Stimulated activated CD8-positive, alpha-beta memory T cell treated with anti-CD3 and anti-CD28 coated beads, Interleukin-4, amount 100 ng/mL, for 48 hours (primary cell): Measurements from ENCODE around the gene COMT.
"Not testable (repeated sequence)": the region's sequence is repeated elsewhere in the genome, so short reads cannot be mapped to it uniquely, and the experiment has no call there.

Source experiments
- DNase-seq: peaks from one replicate; pipeline ENCODE4 v3.0.0-alpha.2; 2020

The COMT gene

DNA sequence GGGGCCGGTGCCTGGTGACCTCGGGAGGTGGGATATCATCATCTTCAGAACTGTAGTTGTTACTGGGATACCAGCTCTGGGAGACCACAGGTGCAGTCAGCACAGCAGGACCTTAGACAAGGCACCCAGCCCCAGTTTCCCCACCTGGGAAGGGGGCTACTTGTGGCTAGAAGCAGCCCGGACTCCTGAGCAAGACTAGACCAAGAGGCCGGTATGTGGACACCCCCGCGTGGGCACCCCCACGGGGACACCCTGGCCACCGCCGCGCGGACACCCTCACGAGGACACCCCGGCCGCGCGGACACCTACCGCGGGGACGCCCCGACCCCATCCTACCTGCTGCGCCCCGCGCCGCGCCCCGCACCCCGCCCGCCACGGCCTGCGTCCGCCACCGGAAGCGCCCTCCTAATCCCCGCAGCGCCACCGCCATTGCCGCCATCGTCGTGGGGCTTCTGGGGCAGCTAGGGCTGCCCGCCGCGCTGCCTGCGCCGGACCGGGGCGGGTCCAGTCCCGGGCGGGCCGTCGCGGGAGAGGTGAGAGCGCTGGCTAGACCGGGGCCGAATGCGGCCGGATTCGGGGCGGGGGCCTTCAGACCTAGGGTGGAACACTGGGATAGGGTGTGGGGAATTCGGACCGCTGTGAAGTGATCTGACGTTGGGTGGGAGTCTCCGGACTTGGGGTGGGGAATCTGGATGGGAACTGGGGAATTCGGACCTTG, at the start of gene COMT, which contains the start of gene TXNRD2:
Gene COMT (plus strand): TSS at position 408 of the 718 bp plus-strand sequence. CDS start 20,755 bp downstream, outside the sequence.
Gene TXNRD2 (minus strand): TSS at position 454 of the 718 bp plus-strand sequence. CDS start 15 bp downstream, at position 439.
- DNase-seq, result peak; percentile 82

DNA sequence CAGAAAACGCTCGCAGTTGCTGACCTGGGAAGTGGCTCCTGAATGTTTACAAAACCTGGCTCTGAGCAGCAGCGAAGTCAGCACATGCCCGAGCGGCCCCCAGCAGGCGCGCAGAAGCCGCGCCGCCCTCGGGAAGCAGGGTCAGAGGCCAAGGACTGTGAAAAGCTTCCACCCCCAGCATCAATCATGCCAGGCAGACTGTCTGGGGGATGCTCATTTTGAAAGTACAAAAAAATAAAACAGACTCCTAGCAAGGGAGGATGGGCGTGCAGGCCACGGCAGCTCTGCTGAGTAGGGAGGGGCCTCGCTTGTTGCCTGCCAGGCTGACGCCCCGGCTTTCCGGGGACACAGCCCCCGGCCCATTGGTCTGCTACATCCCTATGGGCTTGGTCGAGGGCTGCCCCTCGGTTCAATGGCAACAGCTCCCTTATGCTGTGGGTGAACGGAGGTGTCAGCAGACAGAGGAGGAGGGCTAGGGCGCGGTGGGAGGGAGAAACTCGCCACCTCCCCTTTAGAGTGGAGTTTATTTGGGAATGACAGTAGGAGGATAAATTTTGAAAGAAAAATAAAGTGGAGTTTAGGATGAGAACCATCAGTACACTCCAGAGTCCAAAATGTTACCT, 49.2 kb upstream of the COMT start:
- peak; percentile 74 for DNase-seq

DNA sequence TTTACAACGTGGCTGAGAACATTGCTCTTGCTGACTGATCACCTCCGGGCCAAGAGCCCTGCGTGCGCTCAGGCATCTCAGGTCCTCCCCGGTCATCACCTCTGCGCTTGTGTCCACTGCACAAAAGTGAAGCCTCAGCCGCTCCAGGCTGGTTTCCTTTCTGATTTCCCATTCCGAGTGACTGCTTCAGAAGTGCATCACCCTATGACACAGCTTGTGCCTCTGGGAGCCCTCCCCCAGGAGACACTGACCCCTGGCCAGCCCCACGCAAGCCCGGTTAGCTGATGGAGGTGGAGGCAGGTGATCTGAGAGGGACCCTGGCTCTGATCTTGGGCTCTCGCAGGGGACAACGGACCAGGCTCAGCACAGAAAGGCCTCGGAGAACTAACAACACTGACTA, 48.6 kb upstream of the COMT start:
- DNase-seq, result no peak

DNA sequence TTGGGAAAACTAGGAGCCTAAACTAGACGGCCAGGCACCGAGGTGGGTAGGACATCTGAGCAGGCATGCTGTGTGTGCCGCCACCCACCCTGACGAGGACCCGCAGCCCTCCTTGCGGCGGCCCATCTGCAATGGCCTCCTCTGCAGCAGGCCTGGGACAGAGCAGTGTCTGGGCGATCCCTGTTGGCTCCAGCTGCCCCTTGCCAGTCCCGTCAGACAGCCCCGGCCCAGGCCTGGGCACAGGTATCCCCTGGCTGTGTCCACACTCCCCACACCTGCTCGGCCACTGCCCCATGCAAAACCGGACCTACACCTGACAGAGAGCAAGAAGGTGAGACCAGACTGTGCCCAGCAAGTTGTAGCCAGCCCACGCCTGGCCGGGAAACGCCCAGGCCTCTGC, 48.2 kb upstream of the COMT start:
- no peak for DNase-seq

DNA sequence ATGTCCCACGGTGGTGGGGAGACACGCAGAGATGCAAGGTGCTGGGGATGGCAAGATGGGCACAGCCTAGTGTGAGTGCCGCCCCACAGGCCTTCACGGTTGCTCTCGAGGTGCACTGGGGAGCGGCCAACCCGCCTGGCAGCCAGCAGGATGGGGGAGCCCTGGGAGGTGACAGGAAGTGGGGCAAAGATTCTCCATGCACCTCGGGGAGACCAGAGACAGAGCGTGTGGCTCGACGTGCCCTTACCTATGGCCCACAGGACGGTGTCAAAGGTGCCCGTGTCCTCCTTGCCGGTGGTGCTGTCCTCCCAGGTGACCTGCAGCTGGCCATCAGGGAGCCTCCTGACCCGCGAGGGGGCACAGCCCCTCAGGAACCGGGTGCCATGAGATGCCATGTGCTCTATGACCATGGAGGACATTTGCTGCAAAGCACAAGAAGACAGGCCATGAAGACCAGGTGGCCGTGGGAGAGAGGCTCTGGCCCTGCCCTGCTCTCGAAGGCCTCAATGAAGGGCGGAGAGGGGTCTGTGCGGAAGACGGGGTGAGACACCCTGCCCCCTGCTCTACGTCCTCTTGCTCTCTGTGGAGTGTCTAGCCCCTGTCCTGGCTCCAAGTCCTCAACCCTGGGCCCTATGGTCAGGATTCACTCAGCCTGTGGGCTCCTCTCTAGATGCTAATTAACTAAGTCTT, 46.3 kb upstream of the COMT start:
- DNase-seq, result no peak

DNA sequence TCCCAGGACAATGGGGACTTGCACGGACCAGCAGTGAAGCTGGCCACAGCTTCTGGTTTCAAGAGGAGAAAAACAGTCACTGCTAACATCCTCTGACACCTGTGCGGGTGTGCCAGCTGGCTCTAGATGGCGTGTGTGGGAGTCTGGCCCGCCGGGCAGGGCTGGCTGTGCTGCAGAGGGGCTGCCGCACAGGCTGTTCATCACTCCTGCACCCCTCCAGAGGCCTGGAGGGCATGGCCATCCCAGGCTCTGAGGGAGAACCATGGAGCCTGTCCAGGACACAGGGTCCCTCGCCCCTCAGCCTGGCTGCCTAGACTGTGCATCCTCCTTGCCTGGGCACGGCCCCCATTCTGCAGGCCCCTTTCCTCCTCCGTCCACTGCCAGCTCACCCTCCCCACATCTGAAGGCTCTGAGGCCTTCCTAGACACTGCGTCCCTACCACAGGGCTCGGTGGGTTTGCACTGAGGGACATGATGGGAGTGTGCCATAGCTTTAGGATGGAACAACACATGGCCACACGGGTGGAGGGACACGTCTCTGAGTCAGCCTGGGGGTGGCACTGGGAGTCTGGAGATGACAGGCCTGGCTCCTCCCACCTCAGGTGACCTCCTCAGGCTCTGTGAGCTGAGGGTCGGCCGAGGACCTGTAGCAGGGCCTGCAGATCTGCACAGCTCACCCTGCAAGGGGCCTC, 44.8 kb upstream of the COMT start:
- DNase-seq, result no peak

DNA sequence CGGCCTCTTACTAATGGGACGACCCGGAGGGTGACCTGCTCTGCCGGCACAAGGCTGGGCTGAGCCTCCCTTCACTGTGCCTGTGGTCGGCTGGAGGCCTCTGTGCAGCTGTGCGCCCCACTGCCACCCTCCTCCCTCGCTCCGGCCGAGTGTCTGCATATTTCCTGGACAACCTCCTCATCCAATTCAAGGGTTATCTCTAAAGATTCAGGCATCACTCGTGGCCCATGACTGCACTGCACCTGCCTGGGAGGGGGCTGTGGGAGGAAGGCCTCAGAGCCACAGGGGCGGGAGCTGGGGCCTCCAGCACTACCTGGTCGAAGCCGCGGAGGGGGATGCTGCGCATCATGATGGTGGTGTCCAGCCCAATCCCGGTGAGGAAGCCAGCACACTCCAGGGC, 43.8 kb upstream of the COMT start:
- no peak for DNase-seq

DNA sequence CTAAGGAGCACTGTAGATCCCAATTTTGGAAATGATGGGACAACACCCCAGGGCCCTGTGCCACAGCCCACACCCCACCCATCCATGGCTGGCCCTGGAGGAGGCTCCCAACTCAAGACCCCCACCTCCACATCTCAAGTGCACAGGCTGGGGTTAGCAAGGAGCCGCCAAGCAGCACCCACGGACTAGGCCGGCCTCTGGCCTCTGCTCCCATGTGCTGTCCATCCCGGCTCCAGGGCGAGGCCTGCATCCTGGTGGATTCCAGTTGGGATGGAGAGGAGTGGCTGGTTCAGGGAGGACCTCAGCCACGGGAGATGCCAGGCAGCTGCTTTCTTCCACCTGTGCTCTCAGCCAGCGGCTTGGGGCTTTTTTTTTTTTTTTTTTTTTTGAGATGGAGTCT, 43.4 kb upstream of the COMT start:
- DNase-seq, result no peak

DNA sequence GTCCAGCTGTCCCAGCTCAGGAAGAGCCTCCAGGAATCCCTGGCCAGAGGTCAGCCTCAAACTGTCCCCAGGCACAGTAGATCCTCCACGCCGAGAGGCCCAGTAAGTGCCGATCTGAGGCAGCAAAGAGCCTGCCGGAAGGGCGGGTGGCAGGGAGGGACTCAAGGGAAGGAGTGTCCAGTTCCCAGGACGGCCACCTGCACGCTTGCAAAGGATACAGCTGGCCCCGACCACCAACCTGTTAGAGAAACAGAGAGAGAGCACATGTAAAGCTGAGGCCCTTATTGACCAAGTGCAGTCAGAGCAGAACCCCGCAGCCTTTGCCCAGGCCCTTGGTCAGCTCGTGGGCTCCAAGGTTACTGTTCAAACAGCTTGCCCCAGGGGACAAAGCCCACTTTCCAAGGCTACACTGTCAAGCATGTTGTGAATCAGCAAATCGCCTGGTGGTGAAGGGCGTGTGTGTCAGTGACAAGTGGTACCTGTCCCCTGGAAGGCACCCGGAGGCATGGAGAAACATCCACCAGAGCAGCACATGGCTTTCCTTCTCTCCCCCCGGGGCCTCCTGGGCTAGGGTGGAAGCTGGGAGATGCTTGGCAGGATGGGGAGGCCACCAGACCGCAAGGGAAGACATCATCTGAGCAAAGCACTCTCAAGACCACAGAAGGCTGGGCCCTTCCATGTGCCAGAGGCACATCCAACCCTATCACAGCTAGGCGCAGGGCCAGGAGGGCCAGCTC, 42.6 kb upstream of the COMT start:
- no peak for DNase-seq

DNA sequence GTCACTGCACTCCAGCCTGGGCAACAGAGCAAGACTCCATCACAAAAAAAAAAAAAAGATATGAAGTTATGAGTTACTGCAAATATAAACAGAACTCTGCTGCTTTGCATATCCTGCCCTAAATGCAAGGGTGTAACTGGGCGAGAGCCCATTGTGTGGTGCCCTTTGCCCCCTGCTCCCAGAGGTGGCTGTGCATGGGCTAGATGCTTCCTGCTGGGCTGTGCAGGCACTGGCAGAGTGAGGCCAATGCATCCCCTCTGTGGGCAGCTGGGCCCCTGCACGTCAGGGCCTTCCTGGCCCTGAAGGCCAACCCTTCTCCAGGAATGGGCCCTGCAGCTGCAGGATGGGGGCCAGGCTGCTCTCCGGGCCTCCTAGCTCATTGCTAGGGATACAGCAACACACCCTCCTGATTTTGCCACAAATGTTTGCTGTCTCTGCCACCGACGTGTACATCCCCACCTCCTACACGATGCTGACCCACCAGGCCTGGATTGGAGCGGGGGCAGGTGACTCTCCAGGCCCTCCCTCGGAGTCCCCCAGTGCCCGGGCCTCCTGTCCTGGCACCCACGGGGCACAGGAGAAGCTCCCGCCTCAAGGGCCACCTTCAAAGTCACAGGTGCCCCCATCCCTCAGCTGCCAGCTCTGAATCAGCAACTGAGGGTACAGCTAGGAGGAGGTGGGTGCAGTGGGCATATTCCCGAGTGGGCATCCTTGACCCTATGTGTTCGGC, 40.7 kb upstream of the COMT start:
- DNase-seq, result no peak

DNA sequence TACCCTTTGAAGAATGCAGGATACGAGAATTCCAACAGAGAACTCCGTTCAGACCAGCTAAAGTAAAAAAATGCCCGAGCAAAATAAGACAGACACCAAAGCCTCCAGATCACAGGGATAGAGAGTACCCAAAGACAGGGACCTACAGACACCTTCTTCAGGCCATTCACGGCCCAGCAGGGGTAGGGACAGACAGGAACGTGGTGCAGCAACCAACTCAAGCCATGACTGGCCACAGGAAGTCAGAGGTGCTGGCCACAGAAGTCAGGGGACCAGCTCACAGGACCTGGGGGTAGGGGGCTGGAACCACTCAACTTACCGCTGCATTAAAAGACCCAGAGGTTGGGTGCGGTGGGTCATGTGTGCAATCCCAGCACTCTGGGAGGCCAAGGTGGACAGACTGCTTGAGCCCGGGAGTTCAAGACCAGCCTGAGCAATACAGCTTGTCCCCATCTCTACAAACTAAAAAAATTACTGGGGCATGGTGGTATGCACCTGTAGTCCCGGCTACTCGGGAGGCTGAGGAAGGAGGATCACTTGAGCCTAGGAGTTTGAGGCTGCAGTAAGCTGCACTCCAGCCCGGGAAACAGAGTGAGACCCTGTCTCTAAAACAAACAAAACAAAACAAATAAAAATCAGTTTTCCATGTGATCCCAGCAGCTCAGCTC, 39.9 kb upstream of the COMT start:
- no peak for DNase-seq

DNA sequence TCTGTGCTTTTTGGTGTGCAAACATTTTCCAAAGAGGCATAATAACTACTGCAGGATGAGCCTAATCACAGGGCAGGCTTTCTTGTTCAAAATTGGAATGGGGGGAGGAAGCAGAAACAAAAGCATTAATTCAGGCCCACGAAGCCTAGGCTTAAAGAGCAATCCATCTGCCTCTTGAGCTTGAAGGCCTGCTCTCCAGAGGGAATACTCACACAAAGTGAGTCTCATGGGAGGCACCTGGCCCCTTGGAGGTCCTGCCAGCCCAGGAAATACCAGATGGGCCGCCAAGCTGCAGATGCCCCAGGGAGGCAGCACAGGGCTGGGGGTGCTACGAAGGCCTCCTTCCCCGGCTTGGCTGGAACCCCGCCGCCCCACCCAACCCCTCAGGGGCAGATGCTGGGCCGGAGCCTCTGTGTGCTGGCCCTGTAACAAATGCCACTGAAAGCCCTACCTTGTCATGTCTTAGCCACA, 39.3 kb upstream of the COMT start:
- DNase-seq, result no peak

DNA sequence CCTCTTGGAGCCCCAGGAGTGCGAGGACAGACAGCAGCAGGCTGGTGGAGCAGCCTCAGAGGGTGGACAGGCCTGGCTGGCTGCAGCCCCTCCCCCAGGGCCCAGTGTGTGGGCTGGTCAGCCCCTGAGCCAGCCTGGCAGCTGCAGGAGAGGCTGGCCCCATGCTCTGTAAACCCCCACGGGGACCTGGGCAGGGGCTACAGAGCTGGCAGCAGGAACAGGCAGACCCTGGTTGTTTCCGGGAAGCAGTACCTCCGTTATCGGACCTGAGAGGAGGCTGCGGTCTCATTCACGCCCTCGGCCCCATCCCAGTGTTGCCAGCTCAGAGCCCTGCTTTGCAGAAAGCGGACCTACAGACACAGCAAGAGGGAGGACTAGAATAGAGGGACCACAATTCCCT, 38.5 kb upstream of the COMT start:
- no peak for DNase-seq

DNA sequence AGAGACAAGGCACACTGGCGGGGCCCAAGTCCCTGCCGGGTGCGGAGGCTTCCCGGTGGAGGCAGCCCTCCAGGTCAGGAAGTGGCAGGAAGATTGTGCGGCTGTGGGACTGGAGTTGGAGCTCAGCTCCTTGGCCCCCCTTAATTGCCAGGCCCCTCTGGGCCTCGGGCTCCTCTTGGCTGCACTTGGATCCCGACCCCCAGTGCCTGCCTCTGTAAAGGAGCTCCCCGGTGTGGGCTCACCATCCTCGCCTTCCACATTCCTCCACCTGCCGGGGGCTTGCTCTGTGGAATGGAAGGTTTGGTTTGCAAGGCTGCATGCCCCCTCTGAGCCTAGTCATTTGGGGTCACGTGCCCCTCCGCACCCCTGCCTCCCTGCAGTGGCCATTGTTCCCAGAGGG, 38.1 kb upstream of the COMT start:
- no peak for DNase-seq

DNA sequence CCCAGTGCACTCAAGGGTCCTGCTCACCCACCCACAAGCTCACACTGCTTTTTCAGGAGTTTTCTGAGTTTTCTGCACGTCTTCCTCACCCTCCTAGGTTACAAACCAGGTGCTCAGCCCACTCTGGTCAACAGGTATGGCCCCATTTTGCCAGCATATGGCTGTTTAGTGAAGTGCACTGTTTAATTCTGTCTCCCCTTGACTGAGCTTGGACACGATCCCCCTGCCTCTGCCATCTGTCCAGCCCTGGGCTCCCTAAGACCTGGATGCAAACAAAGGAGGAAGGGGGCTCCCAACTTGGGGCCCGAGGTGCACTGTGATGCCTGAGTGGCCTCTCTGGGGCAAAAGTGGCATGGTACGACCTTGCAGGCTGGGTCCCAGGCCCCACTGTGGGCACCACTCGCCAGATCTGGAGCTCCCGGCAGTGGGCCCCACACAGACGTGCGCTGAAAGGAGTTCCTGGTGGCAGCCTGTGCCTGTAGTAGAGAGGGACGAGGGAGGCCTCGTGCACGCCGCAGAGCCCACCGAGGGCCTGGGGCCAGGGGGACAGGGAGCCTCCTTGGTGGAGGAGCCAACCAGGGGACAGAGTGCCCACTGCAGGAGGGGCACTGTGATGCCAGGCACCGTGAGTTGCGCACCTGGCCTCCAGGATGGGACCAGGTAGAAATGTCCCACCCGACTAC, 37.3 kb upstream of the COMT start:
- no peak for DNase-seq

DNA sequence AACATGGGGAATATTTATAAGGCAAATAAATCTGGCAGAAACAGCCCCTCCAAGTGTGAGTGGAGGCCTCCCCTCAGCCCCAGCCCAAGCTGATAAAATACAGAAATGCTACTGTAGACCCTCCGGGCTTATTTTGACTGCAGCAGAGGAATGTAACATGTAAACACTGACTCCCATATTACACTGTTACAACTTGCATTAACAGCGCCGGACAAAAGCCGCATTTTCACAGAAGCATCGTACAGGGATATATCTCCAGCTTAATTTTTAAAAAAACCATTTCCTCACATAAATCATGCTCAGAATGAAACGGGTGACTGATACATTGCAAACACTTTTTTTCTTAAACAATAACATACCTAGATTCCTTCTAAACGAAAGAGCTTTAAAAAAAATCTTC, 36.6 kb upstream of the COMT start:
- no peak for DNase-seq

DNA sequence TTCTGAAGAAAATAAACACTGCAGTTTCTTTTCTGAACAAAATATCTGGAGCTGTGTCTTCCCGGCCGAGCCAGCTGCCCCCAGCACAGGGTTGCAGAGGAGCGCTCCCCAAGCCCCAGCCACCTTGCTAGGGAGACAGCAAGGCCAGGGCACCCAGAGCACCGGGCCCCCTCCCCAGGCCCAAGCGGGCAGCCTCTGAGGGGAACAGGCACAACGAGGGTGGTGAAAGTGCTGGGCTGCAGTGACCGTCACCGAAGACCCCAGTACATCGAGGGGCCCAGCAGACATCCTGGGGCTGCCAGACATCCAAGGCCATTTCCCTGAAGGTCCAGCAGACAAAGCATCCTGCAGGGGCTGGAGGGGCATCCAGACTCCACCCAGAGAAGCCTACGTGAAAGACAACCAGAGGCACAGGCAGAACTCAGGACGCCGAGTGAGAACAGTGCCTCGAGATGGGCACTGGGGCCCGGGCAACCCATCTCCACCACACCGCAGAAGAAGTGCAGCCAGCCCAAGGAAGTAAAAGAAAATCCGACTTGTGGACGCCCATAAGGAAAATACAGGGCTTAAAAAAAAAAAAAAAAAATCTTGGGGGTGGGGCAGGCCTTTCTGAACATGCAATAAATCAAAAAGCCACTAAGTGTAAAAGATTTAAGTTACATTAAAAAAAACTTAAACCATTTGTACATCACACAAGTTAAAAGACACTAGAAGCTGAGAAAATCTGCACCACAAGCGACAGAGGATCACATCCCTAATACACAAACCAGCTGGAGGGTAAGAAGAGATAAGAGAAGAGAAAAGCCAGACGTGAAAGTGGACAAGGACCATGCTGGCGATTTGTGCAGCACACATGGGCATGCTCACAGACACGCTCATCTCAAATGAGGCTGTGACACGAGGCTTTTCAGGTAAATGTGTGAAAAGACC, 36.0 kb upstream of the COMT start:
- DNase-seq, result no peak

DNA sequence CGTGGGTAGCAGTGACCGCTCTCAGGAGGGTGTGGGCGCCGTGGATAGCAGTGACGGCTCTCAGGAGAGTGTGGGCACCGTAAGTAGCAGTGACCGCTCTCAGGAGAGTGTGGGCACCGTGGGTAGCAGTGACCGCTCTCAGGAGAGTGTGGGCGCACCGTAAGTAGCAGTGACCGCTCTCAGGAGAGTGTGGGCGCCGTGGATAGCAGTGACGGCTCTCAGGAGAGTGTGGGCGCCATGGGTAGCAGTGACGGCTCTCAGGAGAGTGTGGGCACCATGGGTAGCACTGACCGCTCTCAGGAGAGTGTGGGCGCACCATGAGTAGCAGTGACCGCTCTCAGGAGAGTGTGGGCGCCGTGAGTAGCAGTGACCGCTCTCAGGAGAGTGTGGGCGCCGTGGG, 34.7 kb upstream of the COMT start:
- not testable (repeated sequence) for DNase-seq

DNA sequence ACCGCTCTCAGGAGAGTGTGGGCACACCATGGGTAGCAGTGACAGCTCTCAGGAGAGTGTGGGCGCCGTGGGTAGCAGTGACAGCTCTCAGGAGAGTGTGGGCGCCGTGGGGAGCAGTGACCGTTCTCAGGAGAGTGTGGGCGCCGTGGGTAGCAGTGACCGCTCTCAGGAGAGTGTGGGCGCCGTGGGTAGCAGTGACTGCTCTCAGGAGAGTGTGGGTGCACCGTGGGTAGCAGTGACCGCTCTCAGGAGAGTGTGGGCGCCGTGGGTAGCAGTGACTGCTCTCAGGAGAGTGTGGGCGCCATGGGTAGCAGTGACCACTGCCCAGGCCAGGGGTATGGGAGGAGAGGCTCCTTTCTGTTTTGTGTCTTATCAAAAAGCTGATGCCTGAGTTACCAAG, 33.7 kb upstream of the COMT start:
- not testable (repeated sequence) for DNase-seq
